ENCODE data around the gene IRF1.

Gene IRF1

DNA sequence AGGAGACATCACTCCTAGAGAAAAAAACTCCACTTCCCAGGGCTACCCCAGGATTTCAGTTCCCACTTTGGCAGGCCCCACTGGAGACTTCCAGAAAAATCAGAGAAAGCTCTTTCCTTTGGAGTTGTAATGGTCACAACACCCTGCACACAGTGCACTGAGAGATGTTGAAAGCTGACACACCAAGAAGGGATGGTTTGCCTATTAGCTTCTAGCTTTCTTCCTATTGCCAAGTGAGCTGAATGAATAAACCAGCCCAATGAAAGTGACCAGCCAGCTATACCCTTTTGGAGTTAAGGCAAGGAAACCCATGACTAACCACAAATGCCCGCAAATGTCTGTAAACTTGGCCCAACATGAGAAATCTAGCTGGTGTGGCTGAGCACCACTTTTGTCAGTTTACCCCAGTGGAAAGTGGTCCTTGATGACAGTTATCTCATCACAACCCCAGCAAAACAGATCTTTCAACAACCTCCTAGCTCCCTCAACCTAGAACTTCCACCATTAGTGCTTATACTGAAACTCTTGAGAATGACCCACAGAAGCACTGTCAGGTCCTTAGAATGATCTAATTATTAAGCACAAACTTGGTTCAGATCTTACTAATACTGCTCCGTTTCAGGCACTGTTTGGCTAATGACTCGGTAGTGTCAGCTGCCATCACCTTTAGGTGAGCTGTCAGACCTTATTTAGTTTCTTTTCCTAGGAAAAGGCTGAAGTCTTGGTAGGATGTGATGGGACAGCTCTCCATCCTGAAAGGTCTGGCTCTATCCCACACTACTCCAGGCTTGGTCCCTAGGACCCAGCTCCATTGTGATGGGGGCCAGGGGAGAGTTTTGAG is 11.2 kb downstream of the IRF1 start:
- H3K27me3 ChIP-seq: no peaks in the 10 kb centered on the region
- peak overlapping the region; percentile 74 for H3K27ac ChIP-seq
- H3K9me3 ChIP-seq: peaks cover 13% of the 10 kb centered on the region
- TF ChIP-seq, protein P1, sequence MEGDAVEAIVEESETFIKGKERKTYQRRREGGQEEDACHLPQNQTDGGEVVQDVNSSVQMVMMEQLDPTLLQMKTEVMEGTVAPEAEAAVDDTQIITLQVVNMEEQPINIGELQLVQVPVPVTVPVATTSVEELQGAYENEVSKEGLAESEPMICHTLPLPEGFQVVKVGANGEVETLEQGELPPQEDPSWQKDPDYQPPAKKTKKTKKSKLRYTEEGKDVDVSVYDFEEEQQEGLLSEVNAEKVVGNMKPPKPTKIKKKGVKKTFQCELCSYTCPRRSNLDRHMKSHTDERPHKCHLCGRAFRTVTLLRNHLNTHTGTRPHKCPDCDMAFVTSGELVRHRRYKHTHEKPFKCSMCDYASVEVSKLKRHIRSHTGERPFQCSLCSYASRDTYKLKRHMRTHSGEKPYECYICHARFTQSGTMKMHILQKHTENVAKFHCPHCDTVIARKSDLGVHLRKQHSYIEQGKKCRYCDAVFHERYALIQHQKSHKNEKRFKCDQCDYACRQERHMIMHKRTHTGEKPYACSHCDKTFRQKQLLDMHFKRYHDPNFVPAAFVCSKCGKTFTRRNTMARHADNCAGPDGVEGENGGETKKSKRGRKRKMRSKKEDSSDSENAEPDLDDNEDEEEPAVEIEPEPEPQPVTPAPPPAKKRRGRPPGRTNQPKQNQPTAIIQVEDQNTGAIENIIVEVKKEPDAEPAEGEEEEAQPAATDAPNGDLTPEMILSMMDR (IDR thresholded peaks at IDR 0.05): no peak
- peaks cover 86% of the 10 kb centered on the region for H3K36me3 ChIP-seq
- no peak overlapping the region for H3K4me3 ChIP-seq (ENCODE audit: low read depth in 1 of 2, low read length in 1 of 2)
- H3K4me1 ChIP-seq (ENCODE audit: control insufficient read depth in 1 of 2, insufficient read depth in 1 of 2, low read depth in 1 of 2, low read length in 1 of 2): peaks cover 18 to 69% of the 10 kb centered on the region in 2 experiments

- TF ChIP-seq, protein P1 (IDR thresholded peaks at IDR 0.05): no peak
These were observed 12.2 kb downstream of the IRF1 start for GRCh38 chr5:132478366-132478871.

DNA sequence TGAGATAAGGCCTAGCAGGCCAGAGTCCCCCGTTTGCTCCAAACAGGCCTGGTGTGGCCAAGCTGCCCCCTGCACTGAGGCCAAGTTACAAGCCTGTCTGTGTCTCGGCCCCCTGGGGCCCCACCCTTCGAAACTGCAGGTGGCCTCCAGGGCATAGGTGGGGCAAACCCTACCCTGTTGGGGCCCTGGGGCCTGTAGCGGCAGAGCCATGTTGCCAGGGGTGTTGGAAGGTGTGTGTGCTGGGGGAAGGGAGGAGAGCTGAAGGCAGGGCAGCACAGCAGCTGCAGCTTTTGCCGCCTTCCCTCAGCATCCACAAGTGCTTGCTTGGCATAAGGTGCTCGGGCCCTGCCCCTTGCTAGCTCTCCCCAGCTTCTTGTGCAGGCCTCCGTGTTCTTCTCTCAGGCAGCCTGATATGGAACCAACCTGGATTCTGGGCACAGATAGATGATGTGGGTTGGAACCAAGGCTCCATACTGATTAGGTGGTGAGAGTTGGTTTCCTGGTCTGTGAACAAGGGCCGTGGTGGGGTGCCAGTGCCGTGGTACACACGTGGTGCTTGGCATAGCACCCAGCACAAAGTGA is 12.7 kb downstream of the IRF1 start:
- peaks cover 71% of the 10 kb centered on the region for H3K36me3 ChIP-seq
- H3K4me3 ChIP-seq (ENCODE audit: low read depth in 1 of 2, low read length in 1 of 2): no peak overlapping the region
- H3K9me3 ChIP-seq: peaks cover 3% of the 10 kb centered on the region
- peaks cover 17 to 63% of the 10 kb centered on the region in 2 experiments for H3K4me1 ChIP-seq (ENCODE audit: control insufficient read depth in 1 of 2, insufficient read depth in 1 of 2, low read depth in 1 of 2, low read length in 1 of 2)
- peak overlapping the region; percentile 74 for H3K27ac ChIP-seq
- TF ChIP-seq, protein P1 (IDR thresholded peaks at IDR 0.05): no peak
- no peaks in the 10 kb centered on the region for H3K27me3 ChIP-seq

More at GRCh38 chr5:132478366-132478871, 12.2 kb downstream of the IRF1 start:
- Histone ChIP-seq H3K4me1 (ENCODE audit: control insufficient read depth in 1 of 2, insufficient read depth in 1 of 2, low read depth in 1 of 2, low read length in 1 of 2) (peaks cover 12 to 63% of the 10 kb centered on the region in 2 experiments), H3K27ac (peak overlapping the region; percentile 74), H3K27me3 (no peaks in the 10 kb centered on the region), H3K4me3 (ENCODE audit: low read depth in 1 of 2, low read length in 1 of 2) (no peak overlapping the region), H3K9me3 (peaks cover 4% of the 10 kb centered on the region), H3K36me3 (peaks cover 77% of the 10 kb centered on the region)

GRCh38 chr5:132476876-132477781 is 13.4 kb downstream of the IRF1 start:
- Histone ChIP-seq H3K27ac (peak overlapping the region; percentile 74), H3K4me1 (ENCODE audit: control insufficient read depth in 1 of 2, insufficient read depth in 1 of 2, low read depth in 1 of 2, low read length in 1 of 2) (peaks cover 23 to 71% of the 10 kb centered on the region in 2 experiments), H3K27me3 (no peaks in the 10 kb centered on the region), H3K4me3 (ENCODE audit: low read depth in 1 of 2, low read length in 1 of 2) (no peak overlapping the region), H3K9me3 (peaks cover 3% of the 10 kb centered on the region), H3K36me3 (peaks cover 64% of the 10 kb centered on the region)
- TF ChIP-seq, protein P1 (IDR thresholded peaks at IDR 0.05): no peak

All from neutrophil (primary cell).